Measurements from ENCODE around the gene MMD. TPM values are rescaled to one million over a fixed set of nuclear protein-coding genes. Genes with fewer than 3 reads are reported as not detected.
A peak's percentile ranks its signal among the peaks of the same experiment; 100 is the strongest.

MMD gene
- total and polyA plus RNA-seq, 9 of the 15 experiments (the other 6 are each of a cell fraction or from before 2014, with no cell fraction given): 3.1 to 18.9 (median 10.7) TPM

- TF ChIP-seq FIP1L1 (IDR thresholded peaks at IDR 0.05; ENCODE audit: low read depth, low read length, poor library complexity, severe bottlenecking) (no peak), BRD9 (IDR thresholded peaks at IDR 0.05; ENCODE audit: low read depth, partially characterized antibody) (peak; percentile 33), ZNF384 (IDR thresholded peaks at IDR 0.05; ENCODE audit: low read depth, low read length) (peak; percentile 81), RAD21 (CRISPR knock-in tag; conservative IDR thresholded peaks at IDR 0.05 in 1 of 2, IDR thresholded peaks at IDR 0.05 in 1 of 2) (peak; percentile 92 to 93), RBM22 (IDR thresholded peaks at IDR 0.05; ENCODE audit: low read depth, low read length, poor library complexity, severe bottlenecking) (no peak), ARID2 (IDR thresholded peaks at IDR 0.05) (peak; percentile 67; the same call in 1 of the 2 replicates), HMGXB4 (CRISPR knock-in tag; IDR thresholded peaks at IDR 0.05) (no peak), RB1 (IDR thresholded peaks at IDR 0.05; ENCODE audit: low read depth) (peak; percentile 27; the same call in 1 of the 2 replicates), SMC3 (conservative IDR thresholded peaks at IDR 0.05; ENCODE audit: insufficient read depth, low read depth, low read length) (peak; percentile 84), L3MBTL2 (IDR thresholded peaks at IDR 0.05) (peak; percentile 40; the same call in 1 of the 2 replicates), YY1 (IDR thresholded peaks at IDR 0.05; ENCODE audit: borderline replicate concordance in 1 of 3, control insufficient read depth in 1 of 3, extremely low read depth in 1 of 3, insufficient read depth in 3 of 3, insufficient read length in 1 of 3, insufficient replicate concordance in 2 of 3, low read depth in 1 of 3, low read length in 2 of 3) (peak in 1 of 3 experiments; percentile 55), CREB1 (IDR thresholded peaks at IDR 0.05) (no peak), CREB1 (CRISPR knock-in tag; IDR thresholded peaks at IDR 0.05) (no peak), KLF16 (IDR thresholded peaks at IDR 0.05) (0 out of 2 replicates have a peak, but pooled peaks have one; percentile 13), RCOR1 (IDR thresholded peaks at IDR 0.05; ENCODE audit: borderline replicate concordance in 1 of 2, low read depth in 2 of 2, low read length in 2 of 2) (no peak), MYNN (IDR thresholded peaks at IDR 0.05) (peak; percentile 78; the same call in 1 of the 2 replicates), MYNN (CRISPR knock-in tag; IDR thresholded peaks at IDR 0.05) (no peak)
- TF ChIP-seq, protein P1, sequence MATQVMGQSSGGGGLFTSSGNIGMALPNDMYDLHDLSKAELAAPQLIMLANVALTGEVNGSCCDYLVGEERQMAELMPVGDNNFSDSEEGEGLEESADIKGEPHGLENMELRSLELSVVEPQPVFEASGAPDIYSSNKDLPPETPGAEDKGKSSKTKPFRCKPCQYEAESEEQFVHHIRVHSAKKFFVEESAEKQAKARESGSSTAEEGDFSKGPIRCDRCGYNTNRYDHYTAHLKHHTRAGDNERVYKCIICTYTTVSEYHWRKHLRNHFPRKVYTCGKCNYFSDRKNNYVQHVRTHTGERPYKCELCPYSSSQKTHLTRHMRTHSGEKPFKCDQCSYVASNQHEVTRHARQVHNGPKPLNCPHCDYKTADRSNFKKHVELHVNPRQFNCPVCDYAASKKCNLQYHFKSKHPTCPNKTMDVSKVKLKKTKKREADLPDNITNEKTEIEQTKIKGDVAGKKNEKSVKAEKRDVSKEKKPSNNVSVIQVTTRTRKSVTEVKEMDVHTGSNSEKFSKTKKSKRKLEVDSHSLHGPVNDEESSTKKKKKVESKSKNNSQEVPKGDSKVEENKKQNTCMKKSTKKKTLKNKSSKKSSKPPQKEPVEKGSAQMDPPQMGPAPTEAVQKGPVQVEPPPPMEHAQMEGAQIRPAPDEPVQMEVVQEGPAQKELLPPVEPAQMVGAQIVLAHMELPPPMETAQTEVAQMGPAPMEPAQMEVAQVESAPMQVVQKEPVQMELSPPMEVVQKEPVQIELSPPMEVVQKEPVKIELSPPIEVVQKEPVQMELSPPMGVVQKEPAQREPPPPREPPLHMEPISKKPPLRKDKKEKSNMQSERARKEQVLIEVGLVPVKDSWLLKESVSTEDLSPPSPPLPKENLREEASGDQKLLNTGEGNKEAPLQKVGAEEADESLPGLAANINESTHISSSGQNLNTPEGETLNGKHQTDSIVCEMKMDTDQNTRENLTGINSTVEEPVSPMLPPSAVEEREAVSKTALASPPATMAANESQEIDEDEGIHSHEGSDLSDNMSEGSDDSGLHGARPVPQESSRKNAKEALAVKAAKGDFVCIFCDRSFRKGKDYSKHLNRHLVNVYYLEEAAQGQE (IDR thresholded peaks at IDR 0.05; ENCODE audit: borderline replicate concordance): peak; percentile 91
- TF ChIP-seq, protein P1 (CRISPR knock-in tag; IDR thresholded peaks at IDR 0.05; ENCODE audit: low read depth): no peak
Measured at GRCh38 chr17:55348749-55349354, 72.8 kb downstream of the MMD start (continued).

All from K562 (cell line).